WTC11 (cell line): ENCODE results near the gene WDFY4.

Experiments
- ARID4B ChIP-seq: sonication (generic); formaldehyde crosslinking; IDR thresholded peaks from 2 replicates; pipeline ENCODE4 v1.8.0; 2023; ENCODE audit warnings: missing genetic modification reagents, mild to moderate bottlenecking, borderline replicate concordance
- ATF2 ChIP-seq: sonication (generic); formaldehyde crosslinking; IDR thresholded peaks from 2 replicates; pipeline ENCODE4 v1.8.1; 2022; ENCODE audit warnings: low read depth, missing genetic modification reagents, borderline replicate concordance
- ATF3 ChIP-seq: sonication (generic); formaldehyde crosslinking; conservative IDR thresholded peaks from 2 replicates; pipeline ENCODE4 v1.8.1; 2022; ENCODE audit warnings: mild to moderate bottlenecking, missing genetic modification reagents
- ATF6 ChIP-seq: sonication (generic); formaldehyde crosslinking; IDR thresholded peaks from 2 replicates; pipeline ENCODE4 v1.8.1; 2023; ENCODE audit warnings: mild to moderate bottlenecking, missing genetic modification reagents
- CTCF ChIP-seq: fragments of 200-600 bp; IDR thresholded peaks from 2 replicates; pipeline ENCODE4 v1.8.0; 2022; ENCODE audit warnings: antibody characterized with exemption
- ESRRA ChIP-seq: sonication (generic); formaldehyde crosslinking; IDR thresholded peaks from 2 replicates; pipeline ENCODE4 v1.8.1; 2022; ENCODE audit warnings: mild to moderate bottlenecking, missing genetic modification reagents, borderline replicate concordance
- FOXK1 ChIP-seq: sonication (generic); formaldehyde crosslinking; IDR thresholded peaks from 2 replicates; pipeline ENCODE4 v1.8.0; 2022; ENCODE audit warnings: mild to moderate bottlenecking, moderate library complexity, missing genetic modification reagents
- KAT7 ChIP-seq: sonication (generic); formaldehyde crosslinking; IDR thresholded peaks from 2 replicates; pipeline ENCODE4 v1.8.1; 2023; ENCODE audit warnings: missing genetic modification reagents, mild to moderate bottlenecking, borderline replicate concordance
- NFYB ChIP-seq: sonication (generic); formaldehyde crosslinking; conservative IDR thresholded peaks from 2 replicates; pipeline ENCODE4 v1.8.0; 2022; ENCODE audit warnings: low read depth, missing genetic modification reagents
- USF1 ChIP-seq: sonication (generic); formaldehyde crosslinking; IDR thresholded peaks from 2 replicates; pipeline ENCODE4 v1.8.0; 2022; ENCODE audit warnings: mild to moderate bottlenecking, missing genetic modification reagents
- TF ChIP-seq, protein P1 (sequence below): sonication (generic); formaldehyde crosslinking; IDR thresholded peaks from 2 replicates; pipeline ENCODE4 v1.8.1; 2023; ENCODE audit warnings: mild to moderate bottlenecking, missing genetic modification reagents, moderate library complexity
- TF ChIP-seq, protein P2 (sequence below): fragments of 250-450 bp; sonication (Bioruptor Pico); IDR thresholded peaks from 2 replicates; pipeline ENCODE4 v1.9.0; 2021; ENCODE audit warnings: moderate library complexity, mild to moderate bottlenecking, inconsistent platforms, borderline replicate concordance

GRCh38 chr10:48737886-48738285 lies 53.2 kb downstream of the WDFY4 start:
- TF ChIP-seq CTCF (no peak), FOXK1 (CRISPR knock-in tag) (no peak), ATF6 (CRISPR knock-in tag) (no peak), NFYB (no peak), ARID4B (no peak), ESRRA (no peak), USF1 (CRISPR knock-in tag) (no peak), ATF2 (CRISPR knock-in tag) (no peak), ATF3 (CRISPR knock-in tag) (no peak), KAT7 (no peak)
- TF ChIP-seq, protein P1, sequence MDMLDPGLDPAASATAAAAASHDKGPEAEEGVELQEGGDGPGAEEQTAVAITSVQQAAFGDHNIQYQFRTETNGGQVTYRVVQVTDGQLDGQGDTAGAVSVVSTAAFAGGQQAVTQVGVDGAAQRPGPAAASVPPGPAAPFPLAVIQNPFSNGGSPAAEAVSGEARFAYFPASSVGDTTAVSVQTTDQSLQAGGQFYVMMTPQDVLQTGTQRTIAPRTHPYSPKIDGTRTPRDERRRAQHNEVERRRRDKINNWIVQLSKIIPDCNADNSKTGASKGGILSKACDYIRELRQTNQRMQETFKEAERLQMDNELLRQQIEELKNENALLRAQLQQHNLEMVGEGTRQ (CRISPR knock-in tag): no peak
- TF ChIP-seq, protein P2, sequence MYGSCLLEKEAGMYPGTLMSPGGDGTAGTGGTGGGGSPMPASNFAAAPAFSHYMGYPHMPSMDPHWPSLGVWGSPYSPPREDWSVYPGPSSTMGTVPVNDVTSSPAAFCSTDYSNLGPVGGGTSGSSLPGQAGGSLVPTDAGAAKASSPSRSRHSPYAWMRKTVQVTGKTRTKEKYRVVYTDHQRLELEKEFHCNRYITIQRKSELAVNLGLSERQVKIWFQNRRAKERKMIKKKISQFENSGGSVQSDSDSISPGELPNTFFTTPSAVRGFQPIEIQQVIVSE (CRISPR knock-in tag): no peak
